GM10266 (cell line): ENCODE results near the gene KDM3A.

Experiments used
- DNase-seq: peaks from one replicate; pipeline ENCODE4 v3.0.0; 2012; ENCODE audit errors: extremely low spot score
- CTCF ChIP-seq: IDR thresholded peaks from 2 replicates; pipeline ENCODE4 v1.5.1; 2012; ENCODE audit warnings: mild to moderate bottlenecking, low read depth; ENCODE audit not compliant: control insufficient read depth, insufficient read depth; ENCODE audit errors: missing control alignments

Gene KDM3A

GRCh38 chr2:86400321-86400720 lies 40.9 kb upstream of the KDM3A start:
- no peak for DNase-seq
- TF ChIP-seq CTCF = no peak

- no peak for DNase-seq
- no peak for TF ChIP-seq CTCF
Measured at GRCh38 chr2:86410581-86410980, 30.6 kb upstream of the KDM3A start.

GRCh38 chr2:86411396-86411795 lies 29.8 kb upstream of the KDM3A start:
- no peak for TF ChIP-seq CTCF
- no peak for DNase-seq

GRCh38 chr2:86412007-86412406 lies 29.2 kb upstream of the KDM3A start:
- TF ChIP-seq CTCF = no peak
- no peak for DNase-seq

- no peak for TF ChIP-seq CTCF
- DNase-seq = no peak
Measured at GRCh38 chr2:86413296-86414094, 27.7 kb upstream of the KDM3A start.

GRCh38 chr2:86414996-86415395 lies 26.2 kb upstream of the KDM3A start:
- DNase-seq = no peak
- no peak for TF ChIP-seq CTCF

- TF ChIP-seq CTCF = no peak
- DNase-seq = no peak
Measured at GRCh38 chr2:86416146-86416545, 25.0 kb upstream of the KDM3A start.
